RWPE1 (cell line): ENCODE results near the gene ZNF670.
"Not testable (repeated sequence)": the region's sequence is repeated elsewhere in the genome, so short reads cannot be mapped to it uniquely, and the experiment has no call there.

ENCODE experiments used
- CTCF ChIA-PET: fragments of 350-600 bp; sonication (Branson Sonifier 250); formaldehyde crosslinking; extraction: SDS; loops from one replicate; lab custom pipeline; 2021; lab: Yijun Ruan, JAX
- POLR2A ChIA-PET: fragments of 400-600 bp; formaldehyde crosslinking; extraction: SDS; loops from one replicate; lab custom pipeline; 2020; ENCODE audit warnings: antibody characterized with exemption; ENCODE audit not compliant: low non-redundant PET; lab: Yijun Ruan, JAX
- DNase-seq: peaks from one replicate; pipeline ENCODE4 v3.0.0; 2012; ENCODE audit warnings: low spot score
- H3K27ac ChIP-seq: fragments of 450-650 bp; 2 replicates; pipeline ENCODE4 v1.5.1; 2017
- CTCF ChIP-seq: fragments of 450-650 bp; conservative IDR thresholded peaks from 2 replicates; pipeline ENCODE4 v1.5.1; 2017; ENCODE audit warnings: low read depth, mild to moderate bottlenecking

The ZNF670 gene

GRCh38 chr1:247056071-247056470, 22.5 kb downstream of the ZNF670 start:
- POLR2A ChIA-PET = no interaction called here
- DNase-seq = no peak
- no peak for TF ChIP-seq CTCF
- no peak overlapping the region for H3K27ac ChIP-seq
- CTCF ChIA-PET = interaction anchor here (0.7 to 0.8 kb wide), 2 partner anchors 33 to 67 kb away, joined by 3 to 4 read pairs; no protein-coding TSS in a partner anchor

GRCh38 chr1:247054992-247055415, 23.6 kb downstream of the ZNF670 start:
- ChIA-PET CTCF (no interaction called here), POLR2A (no interaction called here)
- TF ChIP-seq CTCF = no peak
- no peak overlapping the region for H3K27ac ChIP-seq
- DNase-seq = no peak

- H3K27ac ChIP-seq = no peak overlapping the region
- DNase-seq = no peak
- ChIA-PET CTCF (no interaction called here), POLR2A (no interaction called here)
- TF ChIP-seq CTCF = no peak
These were observed 30.9 kb downstream of the ZNF670 start for GRCh38 chr1:247047702-247048101.

- H3K27ac ChIP-seq = no peak overlapping the region
- POLR2A ChIA-PET = no interaction called here
- TF ChIP-seq CTCF = no peak
- no peak for DNase-seq
- CTCF ChIA-PET = no interaction called here
These were observed 31.4 kb downstream of the ZNF670 start for GRCh38 chr1:247047260-247047659.

- POLR2A ChIA-PET = no interaction called here
- no peak for DNase-seq
- TF ChIP-seq CTCF = no peak
- H3K27ac ChIP-seq = no peak overlapping the region
- CTCF ChIA-PET = no interaction called here
These were observed 35.2 kb downstream of the ZNF670 start for GRCh38 chr1:247043406-247043805.

GRCh38 chr1:247037511-247038320, 40.9 kb downstream of the ZNF670 start:
- ChIA-PET CTCF (no interaction called here), POLR2A (no interaction called here)
- no peak for TF ChIP-seq CTCF
- DNase-seq = no peak
- no peak overlapping the region for H3K27ac ChIP-seq

GRCh38 chr1:247032306-247032705, 46.3 kb downstream of the ZNF670 start:
- H3K27ac ChIP-seq, DNase-seq, POLR2A ChIA-PET, CTCF ChIA-PET: not testable (repeated sequence)
